ENCODE results near the gene RPL15.
A peak's percentile ranks its signal among the peaks of the same experiment; 100 is the strongest.

The RPL15 gene

GRCh38 chr3:23932571-23932970 lies 15.6 kb downstream of the RPL15 start:
- DNase-seq, result no peak

- DNase-seq, result no peak
Observed at GRCh38 chr3:23934253-23934652, 17.3 kb downstream of the RPL15 start.

- DNase-seq, result no peak
Observed at GRCh38 chr3:23937296-23937695, 20.4 kb downstream of the RPL15 start.

GRCh38 chr3:23938688-23939087 lies 21.8 kb downstream of the RPL15 start:
- no peak for DNase-seq

- no peak for DNase-seq
Observed at GRCh38 chr3:23940775-23941174, 23.8 kb downstream of the RPL15 start.

- DNase-seq, result no peak
Observed at GRCh38 chr3:23941440-23941839, 24.5 kb downstream of the RPL15 start.

- no peak for DNase-seq
Observed at GRCh38 chr3:23942546-23942945, 25.6 kb downstream of the RPL15 start.

- DNase-seq, result no peak
Observed at GRCh38 chr3:23944007-23944783, 27.3 kb downstream of the RPL15 start.

- peak; percentile 77 to 83 for DNase-seq
Observed at GRCh38 chr3:23944861-23945662, 28.1 kb downstream of the RPL15 start, which contains the start of gene NR1D2. NR1D2 (plus strand) TSS chr3:23945286; CDS start chr3:23945579, 293 bp downstream.

- DNase-seq, result no peak
Observed at GRCh38 chr3:23945663-23945912, 28.7 kb downstream of the RPL15 start.

- DNase-seq, result peak; percentile 97 to 98
Observed at GRCh38 chr3:23945913-23946687, 29.2 kb downstream of the RPL15 start.

GRCh38 chr3:23948761-23949160 lies 31.8 kb downstream of the RPL15 start:
- no peak for DNase-seq

- peak in 1 of 2 donors; percentile 16 for DNase-seq
Observed at GRCh38 chr3:23949784-23950183, 32.9 kb downstream of the RPL15 start.

GRCh38 chr3:23950293-23950692 lies 33.4 kb downstream of the RPL15 start:
- DNase-seq, result peak in 1 of 2 donors; percentile 35

- DNase-seq, result peak in 1 of 2 donors; percentile 26
Observed at GRCh38 chr3:23952646-23953045, 35.7 kb downstream of the RPL15 start.

- DNase-seq, result no peak
Observed at GRCh38 chr3:23953523-23953922, 36.6 kb downstream of the RPL15 start.

- DNase-seq, result no peak
Observed at GRCh38 chr3:23954144-23954543, 37.2 kb downstream of the RPL15 start.

- DNase-seq, result no peak
Observed at GRCh38 chr3:23956701-23957100, 39.8 kb downstream of the RPL15 start.

GRCh38 chr3:23959135-23959900 lies 42.4 kb downstream of the RPL15 start:
- no peak for DNase-seq

GRCh38 chr3:23960649-23961048 lies 43.7 kb downstream of the RPL15 start:
- DNase-seq, result no peak

GRCh38 chr3:23961066-23961465 lies 44.1 kb downstream of the RPL15 start:
- DNase-seq, result no peak

GRCh38 chr3:23961913-23962312 lies 45.0 kb downstream of the RPL15 start:
- no peak for DNase-seq

All from CD4-positive, alpha-beta T cell treated with Interferon alpha-2 for 1 hour (primary cell).